ENCODE measurements around the gene ARHGAP10.

The ARHGAP10 gene

GRCh38 chr4:147840838-147841738, 109.2 kb downstream of the ARHGAP10 start:
- Histone ChIP-seq H3K27me3 (no peaks in the 10 kb centered on the region), H3K9me3 (no peaks in the 10 kb centered on the region), H3K4me1 (peaks cover 0 to 81% (median 40%) of the 10 kb centered on the region in 4 donors), H3K27ac (peak overlapping the region; percentile 3 to 71), H3K4me3 (no peak overlapping the region), H3K36me3 (no peaks in the 10 kb centered on the region)
- TF ChIP-seq, protein P1, sequence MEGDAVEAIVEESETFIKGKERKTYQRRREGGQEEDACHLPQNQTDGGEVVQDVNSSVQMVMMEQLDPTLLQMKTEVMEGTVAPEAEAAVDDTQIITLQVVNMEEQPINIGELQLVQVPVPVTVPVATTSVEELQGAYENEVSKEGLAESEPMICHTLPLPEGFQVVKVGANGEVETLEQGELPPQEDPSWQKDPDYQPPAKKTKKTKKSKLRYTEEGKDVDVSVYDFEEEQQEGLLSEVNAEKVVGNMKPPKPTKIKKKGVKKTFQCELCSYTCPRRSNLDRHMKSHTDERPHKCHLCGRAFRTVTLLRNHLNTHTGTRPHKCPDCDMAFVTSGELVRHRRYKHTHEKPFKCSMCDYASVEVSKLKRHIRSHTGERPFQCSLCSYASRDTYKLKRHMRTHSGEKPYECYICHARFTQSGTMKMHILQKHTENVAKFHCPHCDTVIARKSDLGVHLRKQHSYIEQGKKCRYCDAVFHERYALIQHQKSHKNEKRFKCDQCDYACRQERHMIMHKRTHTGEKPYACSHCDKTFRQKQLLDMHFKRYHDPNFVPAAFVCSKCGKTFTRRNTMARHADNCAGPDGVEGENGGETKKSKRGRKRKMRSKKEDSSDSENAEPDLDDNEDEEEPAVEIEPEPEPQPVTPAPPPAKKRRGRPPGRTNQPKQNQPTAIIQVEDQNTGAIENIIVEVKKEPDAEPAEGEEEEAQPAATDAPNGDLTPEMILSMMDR (IDR thresholded peaks at IDR 0.05) = no peak
- intact Hi-C loops (cut with DNase I; ENCODE audit: low total_unique reads) = no loop called here
- DNase-seq = no peak

DNA sequence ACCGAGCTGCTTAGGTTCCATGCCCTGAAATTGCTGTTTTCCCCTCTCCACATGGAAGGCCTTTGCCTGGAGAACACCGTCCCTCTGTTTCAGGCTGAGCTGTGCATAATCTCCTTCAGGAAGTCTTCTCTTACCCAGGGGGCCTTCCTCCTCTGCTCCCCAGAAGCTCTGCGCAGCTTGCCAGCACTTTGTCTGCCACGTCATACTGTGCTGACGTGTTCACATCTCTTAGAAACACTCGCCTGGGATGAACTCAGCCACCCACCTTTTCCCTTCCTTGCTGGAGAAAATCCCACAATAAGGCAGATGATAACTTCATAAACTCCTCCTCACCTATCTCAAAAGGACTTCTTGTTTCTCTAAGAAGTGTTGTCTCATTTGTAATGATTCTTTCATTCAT, 110.7 kb downstream of the ARHGAP10 start:
- H3K9me3 ChIP-seq = no peaks in the 10 kb centered on the region
- intact Hi-C loops (cut with DNase I; ENCODE audit: low total_unique reads) = no loop called here
- no peak for DNase-seq
- peaks cover 0 to 81% (median 38%) of the 10 kb centered on the region in 4 donors for H3K4me1 ChIP-seq
- no peaks in the 10 kb centered on the region for H3K36me3 ChIP-seq
- peak overlapping the region in 1 of 2 donors; percentile 24 for H3K27ac ChIP-seq
- TF ChIP-seq, protein P1 (IDR thresholded peaks at IDR 0.05) = no peak
- H3K27me3 ChIP-seq = no peaks in the 10 kb centered on the region
- H3K4me3 ChIP-seq = no peak overlapping the region

DNA sequence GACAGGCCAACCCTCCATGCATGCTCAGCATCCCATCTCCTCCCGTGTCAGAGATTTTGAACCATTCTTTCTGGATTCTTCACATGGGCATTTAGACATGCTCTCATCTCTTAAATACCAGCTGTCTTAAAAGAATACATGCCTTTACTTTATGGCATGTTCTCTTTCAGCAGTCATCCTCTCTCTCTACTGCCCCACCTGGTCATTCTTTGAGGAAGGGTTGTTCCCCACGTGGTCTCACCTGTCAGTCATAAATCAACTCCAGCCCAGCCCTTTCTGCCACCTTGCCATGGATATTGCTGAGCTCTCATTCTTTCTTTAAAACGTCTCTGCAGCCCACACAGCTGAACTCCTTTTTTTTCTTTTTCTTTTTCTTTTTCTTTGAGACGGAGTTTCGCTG, 111.3 kb downstream of the ARHGAP10 start:
- intact Hi-C loops (cut with DNase I; ENCODE audit: low total_unique reads) = no loop called here
- no peak for DNase-seq

GRCh38 chr4:147844781-147845180, 112.9 kb downstream of the ARHGAP10 start:
- peaks cover 0 to 85% (median 47%) of the 10 kb centered on the region in 4 donors for H3K4me1 ChIP-seq

More for the DNA sequence above, 111.3 kb downstream of the ARHGAP10 start:
- Histone ChIP-seq H3K27me3 (no peaks in the 10 kb centered on the region), H3K4me1 (peaks cover 0 to 83% (median 41%) of the 10 kb centered on the region in 4 donors), H3K27ac (peak overlapping the region in 1 of 2 donors; percentile 6), H3K36me3 (no peaks in the 10 kb centered on the region), H3K9me3 (no peaks in the 10 kb centered on the region), H3K4me3 (no peak overlapping the region)
- TF ChIP-seq, protein P1 (IDR thresholded peaks at IDR 0.05) = no peak

GRCh38 chr4:147846318-147847155, 114.6 kb downstream of the ARHGAP10 start:
- peak overlapping the region in 1 of 2 donors; percentile 44 for H3K27ac ChIP-seq
- H3K4me3 ChIP-seq = no peak overlapping the region
- TF ChIP-seq, protein P1 (IDR thresholded peaks at IDR 0.05) = no peak
- intact Hi-C loops (cut with DNase I; ENCODE audit: low total_unique reads) = no loop called here
- no peaks in the 10 kb centered on the region for H3K27me3 ChIP-seq
- H3K4me1 ChIP-seq = peaks cover 0 to 84% (median 39%) of the 10 kb centered on the region in 4 donors
- no peak for DNase-seq
- H3K9me3 ChIP-seq = no peaks in the 10 kb centered on the region
- H3K36me3 ChIP-seq = peaks cover 0 to 9% (median 5%) of the 10 kb centered on the region in 3 donors

More at GRCh38 chr4:147844781-147845180, 112.9 kb downstream of the ARHGAP10 start:
- intact Hi-C loops (cut with DNase I; ENCODE audit: low total_unique reads) = no loop called here
- Histone ChIP-seq H3K27me3 (no peaks in the 10 kb centered on the region), H3K27ac (no peak overlapping the region), H3K9me3 (no peaks in the 10 kb centered on the region), H3K4me3 (no peak overlapping the region), H3K36me3 (peaks cover 0 to under 1% (median 0%) of the 10 kb centered on the region in 3 donors)
- DNase-seq = no peak
- TF ChIP-seq, protein P1 (IDR thresholded peaks at IDR 0.05) = no peak

Measured in tibial artery (tissue), 4 donors.